ENCODE results near the gene VAMP5. TPM values are rescaled to one million over a fixed set of nuclear protein-coding genes. Genes with fewer than 3 reads are reported as not detected.
"Not testable (repeated sequence)": the region's sequence is repeated elsewhere in the genome, so short reads cannot be mapped to it uniquely, and the experiment has no call there.

Gene VAMP5
- total and polyA plus RNA-seq, 2 donors (not counting 1 experiment from before 2014, with no cell fraction given) = 16.9 to 28.6 TPM

- Histone ChIP-seq H4K20me1 (ENCODE audit: control insufficient read depth, insufficient read depth, low read length, poor library complexity, severe bottlenecking) (peaks cover 4% of the 10 kb centered on the region), H3K4me1 (ENCODE audit: control insufficient read depth in 2 of 2, insufficient read depth in 2 of 2, low read length in 2 of 2) (peaks cover 21 to 29% of the 10 kb centered on the region in 2 donors), H3K4me3 (ENCODE audit: control extremely low read depth in 1 of 5, extremely low read depth in 1 of 5, insufficient read depth in 1 of 5, low read depth in 2 of 5, low read length in 4 of 5) (no peak overlapping the region), H3K36me3 (replicated peaks in 1 of 2; ENCODE audit: control extremely low read depth in 1 of 2, control insufficient read depth in 1 of 2, extremely low read depth in 1 of 2, insufficient read depth in 2 of 2, low read length in 1 of 2) (peaks cover 0 to 2% of the 10 kb centered on the region in 2 experiments), H3K79me2 (ENCODE audit: control insufficient read depth, insufficient read depth, low read length) (peaks cover 35% of the 10 kb centered on the region), H3K9me3 (ENCODE audit: control extremely low read depth in 1 of 3, control insufficient read depth in 2 of 3, insufficient read depth in 1 of 3, low read length in 2 of 3) (no peaks in the 10 kb centered on the region), H3K27ac (ENCODE audit: low read length in 2 of 2) (no peak overlapping the region), H2AFZ (ENCODE audit: insufficient read depth, low read depth, low read length, poor library complexity, severe bottlenecking) (no peak overlapping the region), H3K9ac (ENCODE audit: low read length) (no peak overlapping the region), H3K4me2 (replicated peaks; ENCODE audit: low read depth, low read length, poor library complexity, severe bottlenecking) (no peak overlapping the region), H3K27me3 (replicated peaks in 1 of 4; ENCODE audit: control extremely low read depth in 1 of 4, control insufficient read depth in 3 of 4, insufficient read depth in 4 of 4, low read length in 3 of 4) (no peaks in the 10 kb centered on the region)
- Mint-ChIP-seq H3K9me3 (ENCODE audit: insufficient read depth) (no peaks in the 10 kb centered on the region), H3K27ac (no peak overlapping the region), H3K27me3 (no peaks in the 10 kb centered on the region), H3K4me3 (peak overlapping the region; percentile 12), H3K4me1 (peaks cover 39% of the 10 kb centered on the region)
- no peak for TF ChIP-seq CTCF (IDR thresholded peaks at IDR 0.05)
- TF ChIP-seq EZH2 (IDR thresholded peaks at IDR 0.05; ENCODE audit: borderline replicate concordance, insufficient read depth, low read depth, low read length, poor library complexity, severe bottlenecking) = no peak
- WGBS (ENCODE audit: insufficient coverage) = 95% methylated on average over 12 of the region's 12 CpGs
- CTCF ChIA-PET = interaction anchor here (1.0 to 1.8 kb wide), 3 partner anchors 8 to 37 kb away, joined by 3 to 6 read pairs (median 4); partner anchors contain the start of gene TMEM150A
- intact Hi-C loops (cut with micrococcal nuclease) = no loop called here
- ATAC-seq (ENCODE audit: low read depth) = no peak
- DNase-seq = no peak
- POLR2A ChIA-PET = no interaction called here
Measured at GRCh38 chr2:85591563-85591962, 7.3 kb downstream of the VAMP5 start.

GRCh38 chr2:85592299-85592698, 8.1 kb downstream of the VAMP5 start:
- H3K9me3 ChIP-seq (ENCODE audit: control extremely low read depth in 1 of 3, control insufficient read depth in 2 of 3, insufficient read depth in 1 of 3, low read length in 2 of 3); H3K9ac ChIP-seq (ENCODE audit: low read length); H3K9me3 Mint-ChIP-seq (ENCODE audit: insufficient read depth); H3K27me3 ChIP-seq (replicated peaks in 1 of 4; ENCODE audit: control extremely low read depth in 1 of 4, control insufficient read depth in 3 of 4, insufficient read depth in 4 of 4, low read length in 3 of 4); ATAC-seq (ENCODE audit: low read depth); H3K4me2 ChIP-seq (replicated peaks; ENCODE audit: low read depth, low read length, poor library complexity, severe bottlenecking); H3K27ac Mint-ChIP-seq; H3K27ac ChIP-seq (ENCODE audit: low read length in 2 of 2); H3K27me3 Mint-ChIP-seq; H2AFZ ChIP-seq (ENCODE audit: insufficient read depth, low read depth, low read length, poor library complexity, severe bottlenecking); POLR2A ChIA-PET; intact Hi-C loops (cut with micrococcal nuclease); DNase-seq; H3K36me3 ChIP-seq (replicated peaks in 1 of 2; ENCODE audit: control extremely low read depth in 1 of 2, control insufficient read depth in 1 of 2, extremely low read depth in 1 of 2, insufficient read depth in 2 of 2, low read length in 1 of 2); H3K4me3 ChIP-seq (ENCODE audit: control extremely low read depth in 1 of 5, extremely low read depth in 1 of 5, insufficient read depth in 1 of 5, low read depth in 2 of 5, low read length in 4 of 5): not testable (repeated sequence)
- Histone ChIP-seq H3K4me1 (ENCODE audit: control insufficient read depth in 2 of 2, insufficient read depth in 2 of 2, low read length in 2 of 2) (peaks cover 24 to 35% of the 10 kb centered on the region in 2 donors), H4K20me1 (ENCODE audit: control insufficient read depth, insufficient read depth, low read length, poor library complexity, severe bottlenecking) (peaks cover 11% of the 10 kb centered on the region), H3K79me2 (ENCODE audit: control insufficient read depth, insufficient read depth, low read length) (peaks cover 42% of the 10 kb centered on the region)
- WGBS (ENCODE audit: insufficient coverage) = 97% methylated on average over 5 of the region's 9 CpGs
- Mint-ChIP-seq H3K4me3 (peak overlapping the region; percentile 45), H3K4me1 (peaks cover 42% of the 10 kb centered on the region)
- CTCF ChIA-PET = interaction anchor here (1.8 kb wide), 1 partner anchor 10 kb away, joined by 4 read pairs; the partner anchor contains the start of gene TMEM150A

Data from B cell (primary cell).